Tibial artery (tissue), 4 donors: Measurements from ENCODE around the gene NPEPL1.

ENCODE experiments used
- DNase-seq, 2 donors: peaks; one replicate each; pipeline ENCODE4 v3.0.0-alpha.2; 2019
- H3K27ac ChIP-seq, 2 donors: fragments of 200-600 bp; sonication (generic) in 1 of 2; 1 replicate in 1 of 2; 2 replicates in 1 of 2; pipeline ENCODE4 v1.5.1; 2018 to 2019; ENCODE audit warnings: mild to moderate bottlenecking in 1 of 2
- H3K27me3 ChIP-seq, 2 donors: fragments of 200-600 bp; sonication (generic) in 1 of 2; one replicate each; pipeline versions ENCODE4 v1.5.1 to v1.6.0; 2016 to 2019
- H3K36me3 ChIP-seq, 3 donors: fragments of 200-600 bp; sonication (generic) in 2 of 3; one replicate each; pipeline ENCODE4 v1.5.1; 2016 to 2019; ENCODE audit warnings: mild to moderate bottlenecking in 2 of 3
- H3K4me1 ChIP-seq, 4 donors: fragments of 200-600 bp; sonication (generic) in 2 of 4; 1 replicate in 3 of 4; 2 replicates in 1 of 4; pipeline ENCODE4 v1.5.1; 2016 to 2019
- H3K4me3 ChIP-seq, 2 donors: fragments of 200-600 bp; sonication (generic) in 1 of 2; 1 replicate in 1 of 2; 2 replicates in 1 of 2; pipeline ENCODE4 v1.5.1; 2018 to 2019; ENCODE audit warnings: mild to moderate bottlenecking in 2 of 2
- H3K9me3 ChIP-seq, 3 donors: fragments of 200-600 bp; sonication (generic) in 1 of 3; one replicate each; pipeline ENCODE4 v1.5.1; 2016 to 2019
- intact Hi-C: fragments of 100-400 bp; cut with DNase I; formaldehyde crosslinking; loops from one replicate; pipeline ENCODE4 v1.15.0; 2023; ENCODE audit warnings: low total_unique reads
- TF ChIP-seq, protein P1 (sequence below), 2 experiments: fragments of 200-600 bp in 1 of 2; fragments of 450-650 bp in 1 of 2; IDR thresholded peaks; one replicate each; pipeline ENCODE4 v1.5.1; 2017 to 2019; ENCODE audit warnings: antibody characterized with exemption in 2 of 2, mild to moderate bottlenecking in 1 of 2, moderate library complexity in 1 of 2

NPEPL1 gene

DNA sequence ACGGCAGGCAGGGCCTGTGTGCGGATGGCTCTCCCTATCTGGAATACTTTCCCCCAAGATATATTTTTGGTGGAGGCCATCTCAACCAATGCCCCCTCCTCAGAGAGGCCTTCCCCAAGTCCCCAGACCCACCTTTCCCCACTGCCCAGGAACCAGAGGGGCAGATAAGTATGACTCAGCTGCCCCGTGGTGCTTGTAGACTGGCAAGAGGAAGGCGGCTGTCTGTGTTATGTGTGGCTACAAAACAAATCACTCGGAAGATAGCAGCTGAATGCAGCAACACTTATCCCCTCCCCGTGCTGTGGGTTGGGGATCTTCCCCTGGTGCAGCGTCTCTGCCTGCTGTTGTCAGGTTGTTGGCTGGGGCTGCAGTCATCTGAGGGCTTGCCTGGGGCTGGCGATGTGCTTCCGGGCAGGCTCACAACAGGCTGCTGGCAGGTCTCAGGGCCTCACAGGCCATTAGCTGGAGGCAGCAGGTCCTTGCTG lies 7.1 kb downstream of the NPEPL1 start:
- TF ChIP-seq, protein P1, sequence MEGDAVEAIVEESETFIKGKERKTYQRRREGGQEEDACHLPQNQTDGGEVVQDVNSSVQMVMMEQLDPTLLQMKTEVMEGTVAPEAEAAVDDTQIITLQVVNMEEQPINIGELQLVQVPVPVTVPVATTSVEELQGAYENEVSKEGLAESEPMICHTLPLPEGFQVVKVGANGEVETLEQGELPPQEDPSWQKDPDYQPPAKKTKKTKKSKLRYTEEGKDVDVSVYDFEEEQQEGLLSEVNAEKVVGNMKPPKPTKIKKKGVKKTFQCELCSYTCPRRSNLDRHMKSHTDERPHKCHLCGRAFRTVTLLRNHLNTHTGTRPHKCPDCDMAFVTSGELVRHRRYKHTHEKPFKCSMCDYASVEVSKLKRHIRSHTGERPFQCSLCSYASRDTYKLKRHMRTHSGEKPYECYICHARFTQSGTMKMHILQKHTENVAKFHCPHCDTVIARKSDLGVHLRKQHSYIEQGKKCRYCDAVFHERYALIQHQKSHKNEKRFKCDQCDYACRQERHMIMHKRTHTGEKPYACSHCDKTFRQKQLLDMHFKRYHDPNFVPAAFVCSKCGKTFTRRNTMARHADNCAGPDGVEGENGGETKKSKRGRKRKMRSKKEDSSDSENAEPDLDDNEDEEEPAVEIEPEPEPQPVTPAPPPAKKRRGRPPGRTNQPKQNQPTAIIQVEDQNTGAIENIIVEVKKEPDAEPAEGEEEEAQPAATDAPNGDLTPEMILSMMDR (IDR thresholded peaks at IDR 0.05) = no peak
- Histone ChIP-seq H3K4me1 (peaks cover 0 to under 1% (median under 1%) of the 10 kb centered on the region in 4 donors), H3K27me3 (no peaks in the 10 kb centered on the region), H3K36me3 (peaks cover 70 to 95% (median 87%) of the 10 kb centered on the region in 3 donors), H3K9me3 (no peaks in the 10 kb centered on the region), H3K27ac (no peak overlapping the region), H3K4me3 (no peak overlapping the region)
- peak in 1 of 2 donors; percentile 61 for DNase-seq
- intact Hi-C loops = loop anchor here (10.0 kb wide), 1 partner anchor 395 kb away; the partner anchor contains the start of gene RAB22A

DNA sequence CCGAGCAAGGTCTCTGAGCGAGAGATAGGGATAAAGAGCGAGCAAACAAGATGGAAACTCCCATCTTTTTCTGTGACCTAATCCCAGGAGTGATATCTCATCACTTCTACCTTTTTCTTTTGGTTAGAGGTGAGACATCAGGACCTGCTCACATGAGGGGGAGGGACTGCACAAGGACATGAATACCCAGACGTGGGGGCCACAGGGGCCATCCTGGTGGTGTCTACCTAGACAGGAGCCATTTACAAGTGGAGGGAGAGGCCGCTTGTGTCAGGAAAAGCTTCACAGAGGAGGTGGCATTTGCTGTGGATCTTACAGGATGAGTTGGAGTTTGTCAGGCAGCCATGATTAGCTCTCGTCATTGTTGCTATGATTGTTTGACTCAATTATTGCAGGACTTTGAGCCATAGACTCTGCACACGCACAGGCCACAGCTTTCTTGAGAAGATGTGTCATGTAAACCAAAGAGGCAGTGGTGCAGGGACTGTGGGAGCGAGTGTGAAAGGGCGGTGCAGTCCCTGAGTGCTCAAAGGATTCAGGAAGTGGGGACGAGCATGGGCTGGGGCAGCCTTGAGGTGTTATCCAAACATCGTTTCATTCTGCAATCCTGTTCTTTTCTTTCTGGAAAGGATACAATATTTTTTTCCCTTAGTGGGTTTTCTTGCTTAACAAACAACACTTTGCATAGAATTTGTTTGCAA lies 7.7 kb downstream of the NPEPL1 start:
- H3K4me3 ChIP-seq = no peak overlapping the region
- peak in 1 of 2 donors; percentile 59 for DNase-seq
- peaks cover 72 to 97% (median 90%) of the 10 kb centered on the region in 3 donors for H3K36me3 ChIP-seq
- TF ChIP-seq, protein P1 (IDR thresholded peaks at IDR 0.05) = no peak
- H3K9me3 ChIP-seq = no peaks in the 10 kb centered on the region
- H3K27ac ChIP-seq = no peak overlapping the region
- intact Hi-C loops = no loop called here
- no peaks in the 10 kb centered on the region for H3K27me3 ChIP-seq
- no peaks in the 10 kb centered on the region for H3K4me1 ChIP-seq

DNA sequence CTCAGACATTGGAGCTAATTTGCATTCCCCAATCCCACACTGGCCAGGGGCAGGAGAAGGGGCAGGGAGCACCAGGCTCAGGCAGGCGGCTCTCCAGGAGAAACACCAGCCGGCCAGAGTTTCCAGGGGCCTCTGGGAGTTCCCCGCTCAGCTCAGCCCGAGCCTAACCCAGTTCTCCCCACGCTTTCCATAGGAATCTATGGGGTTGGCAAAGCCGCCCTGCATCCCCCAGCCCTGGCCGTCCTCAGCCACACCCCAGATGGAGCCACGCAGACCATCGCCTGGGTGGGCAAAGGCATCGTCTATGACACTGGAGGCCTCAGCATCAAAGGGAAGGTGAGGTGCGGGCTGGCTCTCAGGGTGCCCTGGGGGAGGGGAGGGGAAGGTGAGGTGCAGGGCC lies 8.2 kb downstream of the NPEPL1 start:
- TF ChIP-seq, protein P1 (IDR thresholded peaks at IDR 0.05) = no peak
- no peaks in the 10 kb centered on the region for H3K4me1 ChIP-seq
- intact Hi-C loops = no loop called here
- H3K27ac ChIP-seq = no peak overlapping the region
- DNase-seq = peak in 1 of 2 donors; percentile 60
- peaks cover 72 to 97% (median 90%) of the 10 kb centered on the region in 3 donors for H3K36me3 ChIP-seq
- H3K9me3 ChIP-seq = no peaks in the 10 kb centered on the region
- H3K4me3 ChIP-seq = no peak overlapping the region
- no peaks in the 10 kb centered on the region for H3K27me3 ChIP-seq

DNA sequence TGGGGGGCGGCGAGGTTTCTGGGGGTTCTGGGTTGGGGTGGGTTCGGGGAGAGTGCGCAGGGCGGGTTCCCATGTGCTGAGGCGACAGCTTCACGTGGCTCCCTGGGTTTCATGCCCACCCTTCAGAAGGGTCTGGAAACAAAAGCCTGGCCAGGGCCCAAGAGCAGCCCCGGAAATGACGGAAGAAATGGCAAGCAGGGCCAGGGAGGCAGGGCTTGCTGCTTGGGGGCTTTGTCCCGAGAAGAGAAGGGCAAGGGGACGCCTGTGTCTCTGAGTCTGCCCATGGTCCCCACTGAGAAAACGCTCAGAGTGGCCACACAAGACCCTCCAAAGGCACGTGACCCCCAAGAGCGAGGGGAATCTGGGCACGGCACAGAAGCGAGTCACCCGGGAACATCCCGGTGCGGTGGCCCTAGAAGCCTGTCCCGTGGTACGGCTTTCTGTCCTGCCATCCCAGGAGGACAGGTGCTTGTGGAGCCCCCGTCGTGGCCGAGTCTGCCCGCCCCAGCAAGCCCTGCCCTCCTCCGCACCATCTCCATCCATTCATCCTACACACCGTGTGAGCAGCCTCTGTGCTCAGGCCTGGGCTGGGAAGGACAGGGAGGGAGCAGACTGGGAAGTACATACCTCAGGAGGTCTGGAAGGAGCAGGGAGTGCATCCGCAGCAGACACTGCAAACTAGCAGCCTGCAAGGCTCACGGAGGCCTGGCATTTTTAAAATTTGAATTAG lies 9.0 kb downstream of the NPEPL1 start:
- peak in 1 of 2 donors; percentile 60 for DNase-seq
- TF ChIP-seq, protein P1 (IDR thresholded peaks at IDR 0.05) = no peak
- no peaks in the 10 kb centered on the region for H3K27me3 ChIP-seq
- no peak overlapping the region for H3K27ac ChIP-seq
- no peak overlapping the region for H3K4me3 ChIP-seq
- no peaks in the 10 kb centered on the region for H3K4me1 ChIP-seq
- intact Hi-C loops = no loop called here
- H3K36me3 ChIP-seq = peaks cover 65 to 97% (median 82%) of the 10 kb centered on the region in 3 donors
- no peaks in the 10 kb centered on the region for H3K9me3 ChIP-seq

DNA sequence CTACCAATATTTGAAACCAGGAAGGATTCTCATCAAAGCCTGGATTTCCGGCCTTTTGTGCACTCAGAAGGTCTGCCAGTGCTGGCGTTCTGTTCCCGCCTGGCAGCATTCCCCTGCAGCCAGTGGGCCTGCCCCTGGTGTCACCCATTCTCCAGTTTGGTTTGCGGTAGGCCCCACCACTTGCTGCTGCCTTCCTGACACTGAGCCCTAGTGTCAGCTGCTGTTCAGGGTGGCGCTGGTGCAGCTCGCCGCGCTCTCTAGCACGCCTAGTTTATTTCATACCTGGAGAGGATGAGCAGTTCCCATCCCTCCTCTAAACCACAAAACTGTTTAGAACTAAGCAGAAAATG lies 9.5 kb downstream of the NPEPL1 start:
- Histone ChIP-seq H3K4me3 (no peak overlapping the region), H3K27me3 (no peaks in the 10 kb centered on the region), H3K36me3 (peaks cover 59 to 97% (median 80%) of the 10 kb centered on the region in 3 donors), H3K4me1 (no peaks in the 10 kb centered on the region), H3K27ac (no peak overlapping the region), H3K9me3 (no peaks in the 10 kb centered on the region)
- DNase-seq = no peak
- intact Hi-C loops = no loop called here
- TF ChIP-seq, protein P1 (IDR thresholded peaks at IDR 0.05) = no peak
